Thyroid gland (tissue), 4 donors: Measurements from ENCODE around the gene NSMCE1. TPM values are rescaled to one million over a fixed set of nuclear protein-coding genes. Genes with fewer than 3 reads are reported as not detected.

Experiments used
- DNase-seq, 2 donors: peaks; one replicate each; pipeline ENCODE4 v3.0.0-alpha.2; 2019
- H3K27ac ChIP-seq, 3 donors: fragments of 200-600 bp; sonication (generic); 1 replicate in 2 of 3; 2 replicates in 1 of 3; pipeline ENCODE4 v1.5.1; 2016 to 2019; ENCODE audit warnings: mild to moderate bottlenecking in 1 of 3, moderate library complexity in 1 of 3
- H3K27me3 ChIP-seq: fragments of 200-600 bp; sonication (generic); one replicate; pipeline ENCODE4 v1.5.1; 2019
- H3K36me3 ChIP-seq, 2 donors: fragments of 200-600 bp; sonication (generic); one replicate each; pipeline ENCODE4 v1.5.1; 2016 to 2019
- H3K4me1 ChIP-seq, 2 donors: fragments of 200-600 bp; sonication (generic); one replicate each; pipeline ENCODE4 v1.5.1; 2017 to 2019
- H3K4me3 ChIP-seq, 3 donors: fragments of 200-600 bp; sonication (generic); replicated peaks in 1 of 3; 1 replicate in 2 of 3; 2 replicates in 1 of 3; pipeline ENCODE4 v1.5.1; 2016; ENCODE audit warnings: mild to moderate bottlenecking in 1 of 3
- H3K9me3 ChIP-seq: fragments of 200-600 bp; sonication (generic); one replicate; pipeline ENCODE4 v1.5.1; 2017
- POLR2A ChIP-seq, 2 donors: fragments of 450-650 bp; IDR thresholded peaks; one replicate each; pipeline ENCODE4 v1.6.1; 2017; ENCODE audit warnings: antibody characterized with exemption in 2 of 2, mild to moderate bottlenecking in 2 of 2, moderate library complexity in 1 of 2
- WGBS, 2 donors: methylation state at CpG; one replicate each; pipeline ENCODE4 v1.1.5; 2017; 5-methylcytosine and 5-hydroxymethylcytosine counted together
- intact Hi-C: fragments of 100-400 bp; cut with DNase I; formaldehyde crosslinking; loops from one replicate; pipeline ENCODE4 v1.15.1; 2023
- total RNA-seq, 4 donors: library from RNA; depleted of rRNA; stranded (reverse); fragments of >200 nt; gene quantifications; one replicate each; pipeline ENCODE4 v1.2.3, GENCODE V29; 2016
- TF ChIP-seq, protein P1 (sequence below), 6 experiments: fragments of 200-600 bp in 3 of 6; fragments of 450-650 bp in 3 of 6; sonication (generic) in 3 of 6; IDR thresholded peaks; one replicate each; pipeline ENCODE4 v1.5.1; 2016 to 2019; ENCODE audit warnings: antibody characterized with exemption in 6 of 6, mild to moderate bottlenecking in 2 of 6, inconsistent platforms in 1 of 6, moderate library complexity in 1 of 6

The NSMCE1 gene
- total RNA-seq, 4 donors from 2014 or later, result 40.5 to 52.6 (median 48.8) TPM

DNA sequence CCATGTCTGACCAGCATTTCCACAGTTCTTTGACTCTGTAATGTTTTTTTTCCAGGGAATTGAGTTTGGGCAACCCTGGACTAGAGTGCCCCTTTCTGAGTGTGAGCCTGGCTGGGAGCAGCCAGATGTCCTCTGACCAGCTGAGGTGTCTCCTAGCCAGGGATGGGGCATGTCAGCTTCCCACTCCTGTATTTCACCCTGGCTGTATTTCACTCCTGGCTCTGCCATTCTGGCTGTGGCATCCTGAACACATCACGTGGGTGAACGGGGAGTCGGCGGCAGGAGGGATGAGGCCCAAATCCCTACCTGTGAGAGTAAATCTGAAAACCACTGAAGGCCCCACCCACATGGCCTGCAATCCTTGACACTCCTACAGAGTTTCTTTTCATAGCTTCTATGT, 34.0 kb downstream of the NSMCE1 start:
- H3K27ac ChIP-seq, result peak overlapping the region in 1 of 3 donors; percentile 71
- WGBS, 2 donors, result 33 to 41% methylated on average over 4 of the region's 4 CpGs
- H3K4me1 ChIP-seq, result peaks cover 7 to 30% of the 10 kb centered on the region in 2 donors
- no peak for DNase-seq
- H3K9me3 ChIP-seq, result no peaks in the 10 kb centered on the region
- H3K36me3 ChIP-seq, result peaks cover 8 to 12% of the 10 kb centered on the region in 2 donors
- TF ChIP-seq, protein P1, sequence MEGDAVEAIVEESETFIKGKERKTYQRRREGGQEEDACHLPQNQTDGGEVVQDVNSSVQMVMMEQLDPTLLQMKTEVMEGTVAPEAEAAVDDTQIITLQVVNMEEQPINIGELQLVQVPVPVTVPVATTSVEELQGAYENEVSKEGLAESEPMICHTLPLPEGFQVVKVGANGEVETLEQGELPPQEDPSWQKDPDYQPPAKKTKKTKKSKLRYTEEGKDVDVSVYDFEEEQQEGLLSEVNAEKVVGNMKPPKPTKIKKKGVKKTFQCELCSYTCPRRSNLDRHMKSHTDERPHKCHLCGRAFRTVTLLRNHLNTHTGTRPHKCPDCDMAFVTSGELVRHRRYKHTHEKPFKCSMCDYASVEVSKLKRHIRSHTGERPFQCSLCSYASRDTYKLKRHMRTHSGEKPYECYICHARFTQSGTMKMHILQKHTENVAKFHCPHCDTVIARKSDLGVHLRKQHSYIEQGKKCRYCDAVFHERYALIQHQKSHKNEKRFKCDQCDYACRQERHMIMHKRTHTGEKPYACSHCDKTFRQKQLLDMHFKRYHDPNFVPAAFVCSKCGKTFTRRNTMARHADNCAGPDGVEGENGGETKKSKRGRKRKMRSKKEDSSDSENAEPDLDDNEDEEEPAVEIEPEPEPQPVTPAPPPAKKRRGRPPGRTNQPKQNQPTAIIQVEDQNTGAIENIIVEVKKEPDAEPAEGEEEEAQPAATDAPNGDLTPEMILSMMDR (IDR thresholded peaks at IDR 0.05), result no peak
- no peak overlapping the region for H3K4me3 ChIP-seq
- no peaks in the 10 kb centered on the region for H3K27me3 ChIP-seq
- intact Hi-C loops, result loop anchor here (5.0 kb wide), 3 partner anchors 52 to 228 kb away; no protein-coding TSS in a partner anchor

GRCh38 chr16:27234171-27234570, 34.4 kb downstream of the NSMCE1 start:
- intact Hi-C loops, result loop anchor here (5.0 kb wide), 2 partner anchors 52 to 128 kb away; no protein-coding TSS in a partner anchor

DNA sequence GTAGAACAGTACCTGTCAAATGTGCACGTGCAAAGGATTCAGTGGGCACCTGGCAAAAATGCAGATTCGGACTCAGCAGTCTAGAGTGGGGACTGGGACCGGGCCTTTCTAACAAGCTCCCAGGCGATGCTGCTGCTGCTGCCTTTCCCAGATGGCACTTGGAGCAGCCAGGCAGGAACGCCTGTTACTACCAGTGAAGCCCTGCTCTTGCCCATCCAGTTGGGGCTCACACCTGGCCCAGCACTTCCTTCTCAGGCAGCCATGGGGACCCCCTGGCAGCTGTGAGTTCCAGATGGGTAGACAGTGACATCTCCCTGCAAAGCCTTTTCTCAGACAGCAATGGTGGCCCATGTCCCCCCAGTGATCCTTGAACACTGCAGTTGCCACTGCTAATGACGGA, 34.8 kb downstream of the NSMCE1 start:
- H3K4me1 ChIP-seq, result peaks cover 7 to 30% of the 10 kb centered on the region in 2 donors
- no peaks in the 10 kb centered on the region for H3K9me3 ChIP-seq
- intact Hi-C loops, result loop anchor here (5.0 kb wide), 2 partner anchors 51 to 129 kb away; no protein-coding TSS in a partner anchor
- DNase-seq, result no peak
- peaks cover 8 to 12% of the 10 kb centered on the region in 2 donors for H3K36me3 ChIP-seq
- WGBS, 2 donors, result 90 to 97% methylated on average over 2 to 6 of the region's 6 CpGs
- no peak for TF ChIP-seq POLR2A (IDR thresholded peaks at IDR 0.05)
- TF ChIP-seq, protein P1 (IDR thresholded peaks at IDR 0.05), result no peak
- no peaks in the 10 kb centered on the region for H3K27me3 ChIP-seq
- H3K27ac ChIP-seq, result no peak overlapping the region
- no peak overlapping the region for H3K4me3 ChIP-seq

More at GRCh38 chr16:27234171-27234570, 34.4 kb downstream of the NSMCE1 start:
- DNase-seq, result no peak
- Histone ChIP-seq H3K27ac (peak overlapping the region in 1 of 3 donors; percentile 71), H3K4me3 (no peak overlapping the region), H3K4me1 (peaks cover 7 to 30% of the 10 kb centered on the region in 2 donors), H3K36me3 (peaks cover 8 to 12% of the 10 kb centered on the region in 2 donors), H3K27me3 (no peaks in the 10 kb centered on the region), H3K9me3 (no peaks in the 10 kb centered on the region)
- 75 to 95% methylated on average over 8 of the region's 8 CpGs for WGBS, 2 donors
- no peak for TF ChIP-seq POLR2A (IDR thresholded peaks at IDR 0.05)

DNA sequence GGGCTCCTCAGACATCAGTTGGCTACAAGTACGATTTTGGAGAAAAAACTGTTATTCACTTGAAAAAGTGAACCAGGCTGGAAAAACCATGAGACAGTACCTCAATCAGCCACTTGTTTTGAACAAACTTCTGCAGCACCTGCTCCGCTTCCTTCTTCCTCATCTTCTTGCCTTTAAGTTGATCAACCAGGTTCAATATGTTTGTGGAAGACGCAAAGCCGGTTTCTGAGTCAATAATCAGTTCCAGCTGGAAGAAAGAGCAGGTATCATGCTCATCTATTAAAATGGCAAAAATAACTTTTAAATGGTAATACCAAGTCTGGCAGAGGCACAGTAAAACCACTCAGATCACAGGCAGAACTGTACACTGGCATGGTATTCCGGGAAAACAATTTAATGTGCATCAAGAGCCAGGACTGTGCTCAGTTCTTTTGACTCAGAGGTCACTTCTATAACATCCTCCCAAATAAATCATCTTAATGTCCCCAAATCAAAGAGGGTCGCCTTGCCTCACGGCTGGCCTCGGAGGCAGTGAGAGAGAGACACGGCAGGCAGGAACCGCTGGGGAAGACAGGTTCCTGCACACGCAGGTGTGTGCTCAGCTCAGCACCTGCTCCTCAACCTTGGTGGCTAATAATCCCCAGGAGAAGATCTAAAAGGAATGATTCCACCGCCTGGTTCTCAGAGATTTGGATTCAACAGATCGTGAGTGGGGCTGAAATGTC, 35.5 kb downstream of the NSMCE1 start:
- Histone ChIP-seq H3K4me1 (peaks cover 7 to 26% of the 10 kb centered on the region in 2 donors), H3K9me3 (no peaks in the 10 kb centered on the region), H3K36me3 (peaks cover 8 to 12% of the 10 kb centered on the region in 2 donors), H3K4me3 (no peak overlapping the region), H3K27me3 (no peaks in the 10 kb centered on the region), H3K27ac (no peak overlapping the region)
- WGBS, 2 donors, result 88 to 93% methylated on average over 13 of the region's 13 CpGs
- no peak for DNase-seq
- intact Hi-C loops, result loop anchor here (5.0 kb wide), 2 partner anchors 51 to 129 kb away; no protein-coding TSS in a partner anchor
- no peak for TF ChIP-seq POLR2A (IDR thresholded peaks at IDR 0.05)
- TF ChIP-seq, protein P1 (IDR thresholded peaks at IDR 0.05), result no peak

DNA sequence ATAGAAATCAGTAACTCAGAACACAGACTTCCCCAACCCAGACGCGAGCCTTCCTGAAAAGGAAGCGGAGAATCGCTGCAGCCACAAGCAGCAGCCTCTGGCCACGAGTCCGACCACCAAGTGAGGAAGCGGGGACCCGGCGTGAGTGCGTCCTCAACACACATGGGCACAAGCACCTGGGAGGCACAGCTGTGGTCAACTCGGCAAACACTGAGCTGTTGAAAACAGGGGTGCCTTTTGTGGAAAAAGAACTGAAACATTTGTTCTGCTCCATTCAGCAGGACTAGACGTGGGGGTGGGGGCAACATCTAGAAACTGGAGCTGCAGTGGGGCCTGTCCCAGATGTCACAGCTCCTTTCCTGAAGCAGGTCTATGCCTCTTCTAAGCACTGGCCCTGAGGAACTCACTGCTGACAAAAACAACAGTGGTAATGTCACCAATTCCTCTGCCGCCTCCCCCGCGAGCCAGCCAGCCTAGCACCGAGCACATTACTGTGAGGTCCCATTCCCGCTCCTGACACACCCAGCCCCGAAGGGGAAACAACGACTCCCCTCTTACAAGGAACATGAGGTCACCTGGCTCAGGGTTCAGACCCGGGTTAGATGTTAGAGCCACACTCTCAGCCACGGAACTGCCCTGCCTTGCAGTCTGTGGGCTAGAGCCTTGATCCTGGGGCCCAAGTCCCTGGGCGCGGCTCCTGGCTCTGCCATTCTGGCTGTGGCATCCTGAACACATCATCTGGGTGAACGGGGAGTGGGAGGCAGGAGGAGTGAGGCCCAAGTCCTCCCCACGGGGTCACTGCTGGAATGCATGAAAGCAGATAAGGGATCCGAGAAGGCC, 36.3 kb downstream of the NSMCE1 start:
- H3K4me1 ChIP-seq, result peaks cover 7 to 18% of the 10 kb centered on the region in 2 donors
- no peak overlapping the region for H3K4me3 ChIP-seq
- peaks cover 8 to 12% of the 10 kb centered on the region in 2 donors for H3K36me3 ChIP-seq
- no peak overlapping the region for H3K27ac ChIP-seq
- H3K9me3 ChIP-seq, result no peaks in the 10 kb centered on the region
- intact Hi-C loops, result loop anchor here (5.0 kb wide), 2 partner anchors 50 to 130 kb away; no protein-coding TSS in a partner anchor
- TF ChIP-seq POLR2A (IDR thresholded peaks at IDR 0.05), result no peak
- TF ChIP-seq, protein P1 (IDR thresholded peaks at IDR 0.05), result no peak
- 87 to 89% methylated on average over 23 to 24 of the region's 26 CpGs for WGBS, 2 donors
- DNase-seq, result no peak
- H3K27me3 ChIP-seq, result no peaks in the 10 kb centered on the region
